ENCODE measurements around the gene DECR2. TPM values are rescaled to one million over a fixed set of nuclear protein-coding genes. Genes with fewer than 3 reads are reported as not detected.

DECR2 gene
- total and polyA plus RNA-seq, 9 of the 15 experiments (the other 6 are each of a cell fraction or from before 2014, with no cell fraction given), result 1.0 to 31.9 (median 10.3) TPM

- TF ChIP-seq POLR3G (IDR thresholded peaks at IDR 0.05; ENCODE audit: extremely low read depth, insufficient read length, insufficient replicate concordance), result no peak
- no peak for TF ChIP-seq ZBTB7A (IDR thresholded peaks at IDR 0.05; ENCODE audit: borderline replicate concordance, control insufficient read depth, low read depth, low read length)
- TF ChIP-seq USF1 (CRISPR knock-in tag; IDR thresholded peaks at IDR 0.05), result peak; percentile 64
- no peak for TF ChIP-seq MITF (IDR thresholded peaks at IDR 0.05)
- no peak for TF ChIP-seq FOXK2 (conservative IDR thresholded peaks at IDR 0.05 in 1 of 2, IDR thresholded peaks at IDR 0.05 in 1 of 2; ENCODE audit: low read depth in 2 of 2)
- TF ChIP-seq, protein P1, sequence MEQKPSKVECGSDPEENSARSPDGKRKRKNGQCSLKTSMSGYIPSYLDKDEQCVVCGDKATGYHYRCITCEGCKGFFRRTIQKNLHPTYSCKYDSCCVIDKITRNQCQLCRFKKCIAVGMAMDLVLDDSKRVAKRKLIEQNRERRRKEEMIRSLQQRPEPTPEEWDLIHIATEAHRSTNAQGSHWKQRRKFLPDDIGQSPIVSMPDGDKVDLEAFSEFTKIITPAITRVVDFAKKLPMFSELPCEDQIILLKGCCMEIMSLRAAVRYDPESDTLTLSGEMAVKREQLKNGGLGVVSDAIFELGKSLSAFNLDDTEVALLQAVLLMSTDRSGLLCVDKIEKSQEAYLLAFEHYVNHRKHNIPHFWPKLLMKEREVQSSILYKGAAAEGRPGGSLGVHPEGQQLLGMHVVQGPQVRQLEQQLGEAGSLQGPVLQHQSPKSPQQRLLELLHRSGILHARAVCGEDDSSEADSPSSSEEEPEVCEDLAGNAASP (IDR thresholded peaks at IDR 0.05), result no peak
- no peak for TF ChIP-seq MYBL2 (IDR thresholded peaks at IDR 0.05; ENCODE audit: low read depth)
- no peak for TF ChIP-seq MYBL2 (CRISPR knock-in tag; IDR thresholded peaks at IDR 0.05; ENCODE audit: borderline replicate concordance)
- TF ChIP-seq HINFP (tag; conservative IDR thresholded peaks at IDR 0.05; ENCODE audit: low read depth), result no peak
- TF ChIP-seq, protein P2, sequence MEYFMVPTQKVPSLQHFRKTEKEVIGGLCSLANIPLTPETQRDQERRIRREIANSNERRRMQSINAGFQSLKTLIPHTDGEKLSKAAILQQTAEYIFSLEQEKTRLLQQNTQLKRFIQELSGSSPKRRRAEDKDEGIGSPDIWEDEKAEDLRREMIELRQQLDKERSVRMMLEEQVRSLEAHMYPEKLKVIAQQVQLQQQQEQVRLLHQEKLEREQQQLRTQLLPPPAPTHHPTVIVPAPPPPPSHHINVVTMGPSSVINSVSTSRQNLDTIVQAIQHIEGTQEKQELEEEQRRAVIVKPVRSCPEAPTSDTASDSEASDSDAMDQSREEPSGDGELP (CRISPR knock-in tag; IDR thresholded peaks at IDR 0.05; ENCODE audit: borderline replicate concordance), result peak; percentile 74
- TF ChIP-seq SIX5 (IDR thresholded peaks at IDR 0.05; ENCODE audit: borderline replicate concordance in 1 of 2, insufficient read depth in 1 of 2, low read depth in 1 of 2, low read length in 2 of 2), result no peak
- TF ChIP-seq CREBBP (IDR thresholded peaks at IDR 0.05; ENCODE audit: low read depth, low read length), result no peak
- no peak for TF ChIP-seq MAFK (IDR thresholded peaks at IDR 0.05; ENCODE audit: low read length)
- TF ChIP-seq FOXA3 (CRISPR knock-in tag; conservative IDR thresholded peaks at IDR 0.05 in 1 of 2, IDR thresholded peaks at IDR 0.05 in 1 of 2), result peak in 1 of 2 experiments; percentile 38; a peak in 1 of 4 replicates
- TF ChIP-seq PML (IDR thresholded peaks at IDR 0.05; ENCODE audit: low read length), result no peak
Observed at GRCh38 chr16:369275-369865, 32.3 kb upstream of the DECR2 start (continued).

Data from K562 (cell line).